Peyer's patch (tissue), 4 donors: ENCODE results near the gene CRACR2A. TPM values are rescaled to one million over a fixed set of nuclear protein-coding genes. Genes with fewer than 3 reads are reported as not detected.

Experiments used
- DNase-seq, 3 donors: peaks; one replicate each; pipeline ENCODE4 v3.0.0-alpha.2; 2017 to 2019
- H3K27ac ChIP-seq, 4 donors: fragments of 200-600 bp; sonication (generic); one replicate each; pipeline ENCODE4 v1.5.1; 2016 to 2019
- H3K27me3 ChIP-seq, 2 donors: fragments of 200-600 bp; sonication (generic); one replicate each; pipeline ENCODE4 v1.5.1; 2019
- H3K36me3 ChIP-seq, 3 donors: fragments of 200-600 bp; sonication (generic); one replicate each; pipeline ENCODE4 v1.5.1; 2016 to 2019
- H3K4me1 ChIP-seq, 4 donors: fragments of 200-600 bp; sonication (generic); one replicate each; pipeline ENCODE4 v1.5.1; 2016 to 2019
- H3K4me3 ChIP-seq, 4 donors: fragments of 200-600 bp; sonication (generic); 1 replicate in 3 of 4; 2 replicates in 1 of 4; pipeline ENCODE4 v1.5.1; 2016 to 2019; ENCODE audit warnings: mild to moderate bottlenecking in 1 of 4
- H3K9me3 ChIP-seq, 4 donors: fragments of 200-600 bp; sonication (generic); one replicate each; pipeline ENCODE4 v1.5.1; 2016 to 2019; ENCODE audit warnings: mild to moderate bottlenecking in 1 of 4
- POLR2A ChIP-seq, 2 donors: fragments of 450-650 bp; IDR thresholded peaks; one replicate each; pipeline ENCODE4 v1.5.1; 2017; ENCODE audit warnings: antibody characterized with exemption in 2 of 2, mild to moderate bottlenecking in 2 of 2, moderate library complexity in 2 of 2
- total RNA-seq, 4 donors: library from RNA; depleted of rRNA; stranded (reverse); fragments of >200 nt; gene quantifications; one replicate each; pipeline ENCODE4 v1.1.0, GENCODE V29; 2016
- TF ChIP-seq, protein P1 (sequence below), 6 experiments: fragments of 450-650 bp in 4 of 6; fragments of 200-600 bp in 2 of 6; sonication (generic) in 1 of 6; IDR thresholded peaks; one replicate each; pipeline ENCODE4 v1.5.1; 2017 to 2019; ENCODE audit warnings: antibody characterized with exemption in 6 of 6, mild to moderate bottlenecking in 3 of 6, moderate library complexity in 1 of 6

The CRACR2A gene
- total RNA-seq, 4 donors from 2014 or later, result 52.3 to 81.7 (median 65.9) TPM

DNA sequence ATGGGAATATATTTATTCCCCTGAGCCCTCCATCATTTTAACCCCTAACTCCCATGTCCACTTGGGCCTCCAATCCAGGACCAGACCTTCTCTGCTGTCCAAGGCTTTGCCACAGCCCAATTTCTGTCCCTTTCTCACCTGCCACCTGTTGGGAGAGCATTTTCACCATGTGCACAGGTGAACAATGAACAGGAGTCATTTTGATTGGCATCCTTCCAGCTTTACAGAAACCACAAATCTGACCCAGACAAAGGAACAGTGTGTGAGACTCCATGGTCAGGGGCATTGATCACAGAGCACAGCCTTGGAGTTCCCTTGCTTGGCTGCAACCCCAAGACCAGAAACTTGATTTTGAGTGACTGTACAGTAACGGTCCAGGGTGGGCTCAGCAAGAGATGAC lies 91.9 kb downstream of the CRACR2A start:
- H3K4me3 ChIP-seq, result no peak overlapping the region
- H3K27me3 ChIP-seq, result no peaks in the 10 kb centered on the region
- TF ChIP-seq, protein P1, sequence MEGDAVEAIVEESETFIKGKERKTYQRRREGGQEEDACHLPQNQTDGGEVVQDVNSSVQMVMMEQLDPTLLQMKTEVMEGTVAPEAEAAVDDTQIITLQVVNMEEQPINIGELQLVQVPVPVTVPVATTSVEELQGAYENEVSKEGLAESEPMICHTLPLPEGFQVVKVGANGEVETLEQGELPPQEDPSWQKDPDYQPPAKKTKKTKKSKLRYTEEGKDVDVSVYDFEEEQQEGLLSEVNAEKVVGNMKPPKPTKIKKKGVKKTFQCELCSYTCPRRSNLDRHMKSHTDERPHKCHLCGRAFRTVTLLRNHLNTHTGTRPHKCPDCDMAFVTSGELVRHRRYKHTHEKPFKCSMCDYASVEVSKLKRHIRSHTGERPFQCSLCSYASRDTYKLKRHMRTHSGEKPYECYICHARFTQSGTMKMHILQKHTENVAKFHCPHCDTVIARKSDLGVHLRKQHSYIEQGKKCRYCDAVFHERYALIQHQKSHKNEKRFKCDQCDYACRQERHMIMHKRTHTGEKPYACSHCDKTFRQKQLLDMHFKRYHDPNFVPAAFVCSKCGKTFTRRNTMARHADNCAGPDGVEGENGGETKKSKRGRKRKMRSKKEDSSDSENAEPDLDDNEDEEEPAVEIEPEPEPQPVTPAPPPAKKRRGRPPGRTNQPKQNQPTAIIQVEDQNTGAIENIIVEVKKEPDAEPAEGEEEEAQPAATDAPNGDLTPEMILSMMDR (IDR thresholded peaks at IDR 0.05), result no peak
- H3K27ac ChIP-seq, result no peak overlapping the region
- H3K9me3 ChIP-seq, result no peaks in the 10 kb centered on the region
- no peak for DNase-seq
- peaks cover 0 to 8% (median 0%) of the 10 kb centered on the region in 3 donors for H3K36me3 ChIP-seq
- no peaks in the 10 kb centered on the region for H3K4me1 ChIP-seq

GRCh38 chr12:3658327-3659163 lies 94.4 kb downstream of the CRACR2A start:
- DNase-seq, result peak in 1 of 3 donors; percentile 57
- Histone ChIP-seq H3K27me3 (no peaks in the 10 kb centered on the region), H3K4me1 (no peaks in the 10 kb centered on the region), H3K9me3 (no peaks in the 10 kb centered on the region), H3K4me3 (no peak overlapping the region), H3K36me3 (peaks cover 0 to 14% (median 0%) of the 10 kb centered on the region in 3 donors), H3K27ac (no peak overlapping the region)
- TF ChIP-seq, protein P1 (IDR thresholded peaks at IDR 0.05), result peak in 4 of 6 experiments; percentile 30 to 56 (median 50)
- TF ChIP-seq POLR2A (IDR thresholded peaks at IDR 0.05), result no peak

DNA sequence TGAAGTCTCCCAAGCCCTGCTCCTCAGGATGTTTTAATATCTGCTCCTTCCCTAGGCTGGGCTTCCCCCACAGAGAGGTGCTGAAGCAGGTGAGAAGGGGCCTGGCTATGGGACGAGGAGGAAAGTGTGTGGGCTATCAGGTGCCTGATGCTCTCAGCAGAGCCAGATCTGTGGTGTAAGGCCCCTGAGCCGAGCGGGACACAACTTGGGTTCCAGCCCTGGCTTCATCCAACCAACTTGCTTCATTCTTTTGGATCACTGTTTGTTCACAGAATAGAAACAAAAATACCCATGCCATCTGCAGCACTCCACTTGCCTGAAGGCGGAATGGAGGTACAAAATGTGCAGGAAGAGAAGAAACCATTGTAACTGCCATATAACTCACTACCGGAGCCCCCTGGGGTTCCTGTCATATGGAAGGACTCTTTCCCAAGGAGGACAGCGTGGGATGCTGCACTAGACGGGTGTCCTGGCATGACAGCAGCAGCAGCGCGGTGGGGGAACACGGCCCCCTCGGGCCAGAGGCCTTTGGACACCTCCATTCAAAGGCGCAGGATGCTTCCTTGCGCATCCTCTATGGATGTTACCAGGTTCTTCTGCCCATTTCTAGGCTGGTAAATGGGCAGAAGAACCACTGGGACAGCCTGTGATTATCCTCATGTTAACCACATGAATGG lies 95.8 kb downstream of the CRACR2A start:
- TF ChIP-seq, protein P1 (IDR thresholded peaks at IDR 0.05), result no peak
- no peak for TF ChIP-seq POLR2A (IDR thresholded peaks at IDR 0.05)

GRCh38 chr12:3655328-3655900 lies 97.5 kb downstream of the CRACR2A start:
- no peaks in the 10 kb centered on the region for H3K27me3 ChIP-seq
- H3K36me3 ChIP-seq, result peaks cover 0 to 9% (median 0%) of the 10 kb centered on the region in 3 donors
- no peak for TF ChIP-seq POLR2A (IDR thresholded peaks at IDR 0.05)
- TF ChIP-seq, protein P1 (IDR thresholded peaks at IDR 0.05), result peak in 4 of 6 experiments; percentile 4 to 46 (median 18)
- no peak overlapping the region for H3K27ac ChIP-seq
- H3K4me3 ChIP-seq, result no peak overlapping the region
- DNase-seq, result no peak
- no peaks in the 10 kb centered on the region for H3K9me3 ChIP-seq
- no peaks in the 10 kb centered on the region for H3K4me1 ChIP-seq

More for the DNA sequence above, 95.8 kb downstream of the CRACR2A start:
- Histone ChIP-seq H3K4me3 (no peak overlapping the region), H3K4me1 (no peaks in the 10 kb centered on the region), H3K9me3 (no peaks in the 10 kb centered on the region), H3K36me3 (peaks cover 0 to 9% (median 0%) of the 10 kb centered on the region in 3 donors), H3K27me3 (no peaks in the 10 kb centered on the region), H3K27ac (no peak overlapping the region)
- DNase-seq, result no peak

DNA sequence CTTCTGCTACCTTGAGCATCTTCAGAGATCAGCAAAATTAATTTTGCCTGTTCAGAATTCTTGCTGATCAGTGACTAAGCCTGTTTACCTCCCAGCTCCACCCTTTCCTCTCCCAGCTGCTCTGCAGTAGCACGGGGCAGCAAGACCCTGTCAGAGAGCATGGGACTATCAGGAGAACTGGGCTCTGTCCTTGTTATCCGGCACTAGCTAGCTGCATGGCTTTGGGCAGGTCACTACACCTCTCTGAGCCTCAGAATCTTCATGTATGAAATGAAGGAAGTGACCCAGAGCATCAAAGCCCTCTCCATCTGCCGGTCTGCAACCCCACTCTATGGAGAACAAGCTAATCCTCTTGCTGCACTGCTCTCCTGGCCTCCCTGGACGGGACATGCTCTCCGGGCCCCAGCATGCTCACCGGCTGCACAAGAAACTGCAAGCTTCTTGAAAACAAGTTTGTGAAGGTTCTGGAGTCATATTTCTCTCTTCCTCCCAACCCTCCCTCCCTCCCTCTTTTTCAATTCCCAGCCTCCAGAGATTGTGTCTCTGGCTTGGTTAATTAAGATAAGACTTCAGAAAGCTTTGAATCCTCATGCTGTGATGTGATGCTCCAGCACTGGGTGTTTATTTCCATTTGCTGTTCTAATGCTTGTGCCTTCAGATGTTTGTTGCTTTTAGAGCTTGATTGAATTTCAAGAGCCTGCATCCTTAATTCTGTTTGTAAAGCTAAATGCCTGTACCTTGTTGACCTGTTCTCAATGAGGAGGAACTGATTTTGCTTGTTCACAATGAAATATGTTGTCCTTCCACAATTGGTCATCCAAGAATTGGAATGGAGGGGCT lies 101.1 kb downstream of the CRACR2A start:
- no peak for DNase-seq
- peaks cover 0 to 15% (median 0%) of the 10 kb centered on the region in 3 donors for H3K36me3 ChIP-seq
- TF ChIP-seq POLR2A (IDR thresholded peaks at IDR 0.05), result no peak
- TF ChIP-seq, protein P1 (IDR thresholded peaks at IDR 0.05), result no peak
- no peaks in the 10 kb centered on the region for H3K4me1 ChIP-seq
- H3K4me3 ChIP-seq, result no peak overlapping the region
- no peak overlapping the region for H3K27ac ChIP-seq
- H3K27me3 ChIP-seq, result no peaks in the 10 kb centered on the region
- no peaks in the 10 kb centered on the region for H3K9me3 ChIP-seq
